ENCODE measurements around the gene SETDB1. TPM values are rescaled to one million over a fixed set of nuclear protein-coding genes. Genes with fewer than 3 reads are reported as not detected.

Gene SETDB1
- total and polyA plus RNA-seq, 2 of the 8 experiments (the other 6 are each of a cell fraction or from before 2014, with no cell fraction given): 27.5 to 48.8 TPM

- TF ChIP-seq JUN (IDR thresholded peaks at IDR 0.05; ENCODE audit: low read depth, low read length) (no peak), SP1 (IDR thresholded peaks at IDR 0.05; ENCODE audit: low read depth, low read length) (no peak), NANOG (IDR thresholded peaks at IDR 0.05; ENCODE audit: insufficient read depth, low read depth, low read length, poor library complexity, severe bottlenecking) (no peak), MAFK (IDR thresholded peaks at IDR 0.05; ENCODE audit: low read depth, low read length) (no peak), TEAD4 (IDR thresholded peaks at IDR 0.05; ENCODE audit: low read depth, low read length) (peak; percentile 87), FOSL1 (IDR thresholded peaks at IDR 0.05; ENCODE audit: insufficient read depth, low read depth, low read length) (no peak), CEBPB (IDR thresholded peaks at IDR 0.05; ENCODE audit: low read depth, low read length) (no peak), TAF1 (IDR thresholded peaks at IDR 0.05; ENCODE audit: low read depth, low read length) (0 out of 2 replicates have a peak, but pooled peaks have one; percentile 25), SIN3A (conservative IDR thresholded peaks at IDR 0.05 in 1 of 2, IDR thresholded peaks at IDR 0.05 in 1 of 2; ENCODE audit: low read depth in 1 of 2, low read length in 2 of 2) (0 out of 4 replicates have a peak, but pooled peaks of 1 of the 2 experiments have one; percentile 23)
Measured at GRCh38 chr1:150971583-150972416, 45.6 kb downstream of the SETDB1 start (continued).

Measured in H1 (cell line).